ENCODE results near the gene TRAM2. TPM values are rescaled to one million over a fixed set of nuclear protein-coding genes. Genes with fewer than 3 reads are reported as not detected.
A peak's percentile ranks its signal among the peaks of the same experiment; 100 is the strongest.

TRAM2 gene
- total and polyA plus RNA-seq, 8 donors = 1.9 to 11.2 (median 5.0) TPM

- H3K36me3 ChIP-seq = no peaks in the 10 kb centered on the region
- H3K27ac ChIP-seq = peak overlapping the region in 3 of 4 donors; percentile 53 to 97 (median 97)
- intact Hi-C loops (cut with DNase I) = no loop called here
- H3K4me3 ChIP-seq = peak overlapping the region; percentile 71 to 93 (median 76)
- FAIRE-seq (no peak), DNase-seq (peak in 4 of 6 donors; percentile 16 to 83 (median 66)), ATAC-seq (peak; percentile 63 to 80 (median 72))
- peaks cover 4 to 7% (median 4%) of the 10 kb centered on the region in 3 donors for H3K4me1 ChIP-seq
- H3K27me3 ChIP-seq = no peaks in the 10 kb centered on the region
- TF ChIP-seq CTCF (IDR thresholded peaks at IDR 0.05) = peak in 3 of 4 donors; percentile 9 to 27 (median 20)
- 1% methylated on average over 43 to 51 of the region's 51 CpGs for WGBS, 2 donors
- H3K9me3 ChIP-seq = no peaks in the 10 kb centered on the region
Measured at GRCh38 chr6:52576392-52577021, 353 bp downstream of the TRAM2 start.

- H3K9me3 ChIP-seq = no peaks in the 10 kb centered on the region
- WGBS, 2 donors = 36 to 38% methylated on average over 8 of the region's 8 CpGs
- H3K4me1 ChIP-seq = peaks cover 4 to 7% (median 4%) of the 10 kb centered on the region in 3 donors
- ATAC-seq (peak in 2 of 4 donors; percentile 1), DNase-seq (no peak), FAIRE-seq (no peak)
- intact Hi-C loops (cut with DNase I) = no loop called here
- no peaks in the 10 kb centered on the region for H3K27me3 ChIP-seq
- TF ChIP-seq CTCF (IDR thresholded peaks at IDR 0.05) = no peak
- no peaks in the 10 kb centered on the region for H3K36me3 ChIP-seq
- H3K27ac ChIP-seq = peak overlapping the region in 2 of 4 donors; percentile 53 to 97
- peak overlapping the region; percentile 71 to 93 (median 76) for H3K4me3 ChIP-seq
Measured at GRCh38 chr6:52576054-52576391, 837 bp downstream of the TRAM2 start.

GRCh38 chr6:52575502-52575892 is 1.4 kb downstream of the TRAM2 start:
- WGBS, 2 donors = 82 to 86% methylated on average over 10 of the region's 10 CpGs
- intact Hi-C loops (cut with DNase I) = no loop called here

GRCh38 chr6:52574709-52575501 is 2.0 kb downstream of the TRAM2 start:
- DNase-seq (no peak), ATAC-seq (no peak)

More at GRCh38 chr6:52575502-52575892, 1.4 kb downstream of the TRAM2 start:
- Histone ChIP-seq H3K4me3 (peak overlapping the region in 3 of 4 donors; percentile 8 to 93 (median 80)), H3K27me3 (no peaks in the 10 kb centered on the region), H3K27ac (no peak overlapping the region), H3K36me3 (no peaks in the 10 kb centered on the region), H3K9me3 (no peaks in the 10 kb centered on the region), H3K4me1 (peaks cover 4 to 7% (median 4%) of the 10 kb centered on the region in 3 donors)
- FAIRE-seq = no peak
- TF ChIP-seq CTCF (IDR thresholded peaks at IDR 0.05) = no peak
- ATAC-seq = no peak
- DNase-seq = no peak

More at GRCh38 chr6:52574709-52575501, 2.0 kb downstream of the TRAM2 start:
- Histone ChIP-seq H3K4me1 (peaks cover 4 to 7% (median 4%) of the 10 kb centered on the region in 3 donors), H3K27me3 (no peaks in the 10 kb centered on the region), H3K36me3 (no peaks in the 10 kb centered on the region), H3K4me3 (peak overlapping the region in 2 of 4 donors; percentile 8 to 80), H3K9me3 (no peaks in the 10 kb centered on the region), H3K27ac (no peak overlapping the region)
- WGBS, 2 donors = 61 to 64% methylated on average over 13 of the region's 13 CpGs
- no peak for FAIRE-seq
- intact Hi-C loops (cut with DNase I) = no loop called here
- no peak for TF ChIP-seq CTCF (IDR thresholded peaks at IDR 0.05)
